ENCODE results near the gene CDC40. TPM values are rescaled to one million over a fixed set of nuclear protein-coding genes. Genes with fewer than 3 reads are reported as not detected.
"Not testable (repeated sequence)": the region's sequence is repeated elsewhere in the genome, so short reads cannot be mapped to it uniquely, and the experiment has no call there.

CDC40 gene
- total RNA-seq, 2 experiments from 2014 or later, result 26.2 to 30.2 TPM

GRCh38 chr6:110214338-110214737, 34.1 kb downstream of the CDC40 start:
- Mint-ChIP-seq H3K27ac (no peak overlapping the region), H3K9me3 (no peaks in the 10 kb centered on the region), H3K27me3 (no peaks in the 10 kb centered on the region), H3K4me3 (no peak overlapping the region), H3K4me1 (ENCODE audit: low read depth) (no peaks in the 10 kb centered on the region), H3K36me3 (peaks cover 43% of the 10 kb centered on the region)
- POLR2A ChIA-PET, result no interaction called here
- DNase-seq, result no peak
- intact Hi-C loops (cut with micrococcal nuclease), result no loop called here
- CTCF ChIA-PET, result no interaction called here

DNA sequence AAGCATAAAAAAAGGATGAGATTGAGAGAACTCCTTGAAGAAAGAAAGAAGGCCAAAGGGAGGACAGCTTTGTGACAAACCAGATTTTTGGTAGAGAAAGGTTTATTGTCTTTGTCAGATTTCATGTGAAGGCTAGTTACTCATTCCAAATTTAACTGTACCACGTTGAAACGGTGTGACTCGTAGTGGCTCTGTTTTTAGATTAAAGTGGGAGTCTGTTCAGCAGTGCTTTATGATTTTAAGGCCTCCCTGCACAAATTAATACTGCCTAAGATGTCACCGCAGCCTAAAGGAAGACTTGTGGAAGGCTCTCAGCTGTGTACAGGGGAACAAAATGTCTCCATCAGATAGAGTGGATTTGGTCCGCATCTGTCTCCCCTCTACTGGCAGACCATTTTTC, 35.9 kb downstream of the CDC40 start:
- CTCF ChIA-PET, result no interaction called here
- Mint-ChIP-seq H3K9me3 (no peaks in the 10 kb centered on the region), H3K27me3 (no peaks in the 10 kb centered on the region), H3K4me3 (no peak overlapping the region), H3K4me1 (ENCODE audit: low read depth) (no peaks in the 10 kb centered on the region), H3K27ac (no peak overlapping the region), H3K36me3 (peaks cover 50% of the 10 kb centered on the region)
- POLR2A ChIA-PET, result no interaction called here
- DNase-seq, result no peak
- intact Hi-C loops (cut with micrococcal nuclease), result no loop called here

DNA sequence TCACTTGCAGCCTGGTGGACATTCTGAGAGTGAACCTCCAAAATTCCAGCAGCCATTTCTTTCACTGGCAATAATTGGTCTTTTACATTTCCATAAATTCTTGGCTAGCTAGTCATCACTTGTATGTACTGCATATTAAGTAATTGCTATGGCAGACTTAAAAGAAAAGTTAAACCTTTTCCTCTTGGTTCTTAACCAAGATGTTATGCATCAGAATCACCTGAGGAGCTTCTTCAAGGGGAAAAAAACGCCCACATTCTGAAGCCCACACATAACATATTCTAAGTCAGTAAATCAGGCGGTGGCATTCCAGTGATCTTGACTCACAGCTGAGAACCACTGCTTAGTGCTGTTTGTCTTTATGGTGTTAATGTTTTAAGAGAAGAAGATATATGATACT, 37.0 kb downstream of the CDC40 start:
- Mint-ChIP-seq H3K4me1 (ENCODE audit: low read depth) (no peaks in the 10 kb centered on the region), H3K4me3 (no peak overlapping the region), H3K27me3 (no peaks in the 10 kb centered on the region), H3K36me3 (peaks cover 45% of the 10 kb centered on the region), H3K9me3 (no peaks in the 10 kb centered on the region), H3K27ac (no peak overlapping the region)
- ChIA-PET CTCF (no interaction called here), POLR2A (no interaction called here)
- no peak for DNase-seq
- intact Hi-C loops (cut with micrococcal nuclease), result no loop called here

DNA sequence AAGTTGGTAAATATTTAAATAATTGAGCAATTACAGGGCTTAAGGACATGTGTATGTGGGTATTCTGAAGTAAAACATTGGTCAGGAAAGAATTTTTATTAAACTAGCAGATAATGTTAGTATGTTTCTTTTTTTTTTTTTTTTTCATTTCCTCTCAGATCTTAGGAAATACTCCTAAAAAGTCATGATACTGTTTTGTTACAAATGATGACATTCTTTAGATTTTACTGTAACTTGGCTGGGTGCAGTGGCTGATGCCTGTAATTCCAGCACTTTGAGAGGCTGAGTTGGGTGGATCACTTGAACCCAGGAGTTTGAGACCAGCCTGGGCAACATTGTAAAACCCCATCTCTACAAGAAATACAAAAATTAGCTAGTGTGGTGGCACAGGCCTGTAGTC, 41.5 kb downstream of the CDC40 start:
- POLR2A ChIA-PET, result no interaction called here
- CTCF ChIA-PET, result no interaction called here
- Mint-ChIP-seq H3K36me3 (peaks cover 33% of the 10 kb centered on the region), H3K9me3 (no peaks in the 10 kb centered on the region), H3K4me1 (ENCODE audit: low read depth) (no peaks in the 10 kb centered on the region), H3K4me3 (no peak overlapping the region), H3K27me3 (no peaks in the 10 kb centered on the region), H3K27ac (no peak overlapping the region)
- DNase-seq, result no peak
- intact Hi-C loops (cut with micrococcal nuclease), result no loop called here

DNA sequence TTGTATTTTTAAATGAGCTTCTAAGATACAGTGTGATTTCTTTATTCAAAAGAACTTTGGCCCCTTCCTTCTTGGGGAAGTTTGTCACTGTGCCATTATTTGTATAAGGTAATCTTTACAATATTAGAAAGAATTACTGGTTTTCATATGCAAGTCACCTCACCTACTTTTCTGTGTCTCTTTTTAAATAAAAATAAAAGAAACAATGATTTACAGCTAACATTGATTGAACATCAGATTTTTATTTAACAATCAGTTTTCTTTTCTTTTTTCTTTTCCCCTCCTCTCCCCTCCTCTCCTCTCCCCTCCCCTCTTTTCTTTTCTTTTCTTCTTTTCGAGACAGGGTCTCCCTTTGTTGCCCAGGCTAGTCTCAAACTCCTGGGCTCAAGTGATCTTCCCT, 46.0 kb downstream of the CDC40 start:
- Mint-ChIP-seq H3K4me1 (ENCODE audit: low read depth) (no peaks in the 10 kb centered on the region), H3K27me3 (no peaks in the 10 kb centered on the region), H3K9me3 (no peaks in the 10 kb centered on the region), H3K36me3 (peaks cover 16% of the 10 kb centered on the region), H3K4me3 (no peak overlapping the region), H3K27ac (no peak overlapping the region)
- ChIA-PET POLR2A (no interaction called here), CTCF (no interaction called here)
- DNase-seq, result no peak
- intact Hi-C loops (cut with micrococcal nuclease), result no loop called here

GRCh38 chr6:110232450-110232849, 52.2 kb downstream of the CDC40 start:
- Mint-ChIP-seq H3K27me3 (no peaks in the 10 kb centered on the region), H3K27ac (no peak overlapping the region), H3K9me3 (no peaks in the 10 kb centered on the region), H3K4me3 (no peak overlapping the region), H3K4me1 (ENCODE audit: low read depth) (peaks cover 12% of the 10 kb centered on the region), H3K36me3 (peaks cover 15% of the 10 kb centered on the region)
- no peak for DNase-seq
- CTCF ChIA-PET, result no interaction called here
- POLR2A ChIA-PET, result no interaction called here
- intact Hi-C loops (cut with micrococcal nuclease), result no loop called here

DNA sequence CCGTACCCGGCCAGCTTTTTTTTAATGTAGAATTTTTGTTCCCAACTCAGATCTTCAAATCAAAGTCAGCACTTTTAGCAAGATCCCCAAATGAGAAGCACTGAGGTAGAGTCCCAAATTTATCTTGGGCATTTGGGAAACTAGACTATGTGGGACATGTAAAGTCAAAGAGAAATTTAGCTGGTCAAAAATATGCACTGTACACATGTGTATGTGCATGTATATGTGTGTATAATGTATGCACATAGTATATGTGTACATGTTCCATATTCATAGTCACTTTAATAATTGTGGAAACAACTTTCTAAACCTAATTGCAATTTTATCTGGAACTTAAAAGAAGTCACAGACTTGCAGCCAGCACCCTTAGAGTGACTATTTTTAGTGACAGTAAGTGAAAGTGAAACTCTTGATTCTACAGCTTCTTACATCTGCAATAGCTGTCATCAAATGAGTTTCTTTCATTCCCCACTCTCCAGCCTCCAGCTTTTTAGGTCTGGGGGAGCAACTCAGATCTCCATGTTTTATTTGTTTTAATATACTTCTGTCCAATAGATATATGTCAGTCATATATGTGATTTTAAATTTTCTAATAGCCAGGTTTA, 53.6 kb downstream of the CDC40 start:
- Mint-ChIP-seq H3K36me3 (peaks cover 15% of the 10 kb centered on the region), H3K27me3 (no peaks in the 10 kb centered on the region), H3K4me1 (ENCODE audit: low read depth) (peaks cover 12% of the 10 kb centered on the region), H3K27ac (no peak overlapping the region), H3K9me3 (no peaks in the 10 kb centered on the region), H3K4me3 (no peak overlapping the region)
- DNase-seq, result no peak
- intact Hi-C loops (cut with micrococcal nuclease), result loop anchor here (2.0 kb wide), 1 partner anchor 55 kb away; the partner anchor contains the start of gene WASF1
- ChIA-PET CTCF (interaction anchor here (0.9 kb wide), 1 partner anchor 55 kb away, joined by 3 read pairs; no protein-coding TSS in a partner anchor), POLR2A (no interaction called here)

DNA sequence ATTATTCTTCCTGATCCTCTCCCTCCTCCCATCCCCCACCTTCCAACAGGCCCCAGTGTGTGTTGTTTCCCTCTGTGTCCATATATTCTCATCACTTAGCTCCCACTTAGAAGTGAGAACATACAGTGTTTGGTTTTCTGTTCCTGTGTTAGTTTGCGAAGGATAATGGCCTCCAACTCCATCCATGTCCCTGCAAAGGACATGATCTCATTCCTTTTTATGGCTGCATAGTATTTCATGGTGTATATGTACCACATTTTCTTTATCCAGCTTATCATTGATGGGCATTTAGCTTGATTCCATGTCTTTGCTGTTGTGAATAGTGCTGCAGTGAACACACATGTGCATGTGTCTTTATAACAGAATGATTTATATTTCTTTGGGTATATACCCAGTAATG, 55.8 kb downstream of the CDC40 start:
- CTCF ChIA-PET; H3K9me3 Mint-ChIP-seq; H3K4me3 Mint-ChIP-seq; POLR2A ChIA-PET; intact Hi-C loops (cut with micrococcal nuclease); DNase-seq; H3K27me3 Mint-ChIP-seq: not testable (repeated sequence)
- Mint-ChIP-seq H3K36me3 (peaks cover 12% of the 10 kb centered on the region), H3K27ac (peak overlapping the region; percentile 29), H3K4me1 (ENCODE audit: low read depth) (peaks cover 12% of the 10 kb centered on the region)

DNA sequence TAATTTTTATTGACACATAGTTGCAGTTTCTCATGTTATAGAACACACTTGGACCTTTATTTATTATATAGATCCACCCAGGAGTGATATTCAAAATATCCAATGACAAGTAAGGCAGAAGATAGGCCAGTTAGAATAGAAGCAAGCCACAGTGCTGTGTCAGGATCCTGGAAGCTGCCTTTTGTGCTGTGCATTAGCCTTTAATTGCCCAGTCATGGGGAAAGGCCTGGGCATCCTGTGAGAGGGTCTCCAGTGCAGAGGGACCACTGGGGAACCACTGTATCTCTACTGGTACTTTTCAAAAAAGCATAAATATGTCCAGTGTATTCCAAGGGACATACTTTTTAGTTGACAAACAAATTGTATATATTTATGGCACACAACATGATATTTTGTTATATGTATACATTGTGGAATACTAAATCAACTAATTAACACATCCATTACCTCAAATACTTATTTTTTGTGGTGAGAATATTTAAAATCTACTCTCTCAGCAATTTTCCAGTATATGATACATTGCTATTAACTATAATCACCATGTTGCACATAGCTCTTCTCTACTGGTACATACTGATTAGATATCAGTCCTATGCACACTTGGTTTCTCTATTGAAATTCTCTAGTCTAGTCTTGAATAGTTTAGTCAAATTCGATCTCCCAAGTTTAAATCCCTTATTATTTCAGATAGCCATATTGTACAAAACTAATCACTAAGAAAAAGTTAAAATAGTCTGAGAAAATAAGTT, 59.5 kb downstream of the CDC40 start:
- no peak for DNase-seq
- ChIA-PET POLR2A (no interaction called here), CTCF (no interaction called here)
- Mint-ChIP-seq H3K27me3 (no peaks in the 10 kb centered on the region), H3K36me3 (peaks cover 14% of the 10 kb centered on the region), H3K4me3 (no peak overlapping the region), H3K9me3 (no peaks in the 10 kb centered on the region), H3K27ac (no peak overlapping the region), H3K4me1 (ENCODE audit: low read depth) (no peaks in the 10 kb centered on the region)
- intact Hi-C loops (cut with micrococcal nuclease), result no loop called here

- H3K27ac Mint-ChIP-seq; H3K4me1 Mint-ChIP-seq (ENCODE audit: low read depth); CTCF ChIA-PET; H3K27me3 Mint-ChIP-seq; H3K4me3 Mint-ChIP-seq; intact Hi-C loops (cut with micrococcal nuclease); H3K9me3 Mint-ChIP-seq; DNase-seq; POLR2A ChIA-PET; H3K36me3 Mint-ChIP-seq: not testable (repeated sequence)
These were observed 64.4 kb downstream of the CDC40 start for GRCh38 chr6:110244621-110245020.

DNA sequence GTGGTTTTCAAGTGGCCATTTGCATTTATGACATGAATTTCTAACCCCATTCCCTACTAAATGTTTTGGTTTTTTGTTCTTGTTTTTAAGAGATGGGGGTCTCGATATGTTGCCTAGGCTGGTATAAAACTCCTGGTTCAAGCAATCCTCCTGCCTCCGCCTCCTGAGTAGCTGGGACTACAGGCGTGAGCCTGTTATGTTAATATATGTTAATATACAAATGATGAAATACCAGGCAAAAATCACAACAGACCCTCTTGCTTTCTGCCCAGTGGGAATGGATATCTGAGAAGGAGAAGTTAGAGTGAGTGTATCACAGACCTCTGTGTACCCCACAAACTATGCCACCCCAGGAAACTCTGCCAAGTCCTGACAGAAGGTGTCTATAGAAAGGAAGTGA, 66.2 kb downstream of the CDC40 start:
- POLR2A ChIA-PET, result no interaction called here
- CTCF ChIA-PET, result no interaction called here
- no peaks in the 10 kb centered on the region for H3K27me3 Mint-ChIP-seq

DNA sequence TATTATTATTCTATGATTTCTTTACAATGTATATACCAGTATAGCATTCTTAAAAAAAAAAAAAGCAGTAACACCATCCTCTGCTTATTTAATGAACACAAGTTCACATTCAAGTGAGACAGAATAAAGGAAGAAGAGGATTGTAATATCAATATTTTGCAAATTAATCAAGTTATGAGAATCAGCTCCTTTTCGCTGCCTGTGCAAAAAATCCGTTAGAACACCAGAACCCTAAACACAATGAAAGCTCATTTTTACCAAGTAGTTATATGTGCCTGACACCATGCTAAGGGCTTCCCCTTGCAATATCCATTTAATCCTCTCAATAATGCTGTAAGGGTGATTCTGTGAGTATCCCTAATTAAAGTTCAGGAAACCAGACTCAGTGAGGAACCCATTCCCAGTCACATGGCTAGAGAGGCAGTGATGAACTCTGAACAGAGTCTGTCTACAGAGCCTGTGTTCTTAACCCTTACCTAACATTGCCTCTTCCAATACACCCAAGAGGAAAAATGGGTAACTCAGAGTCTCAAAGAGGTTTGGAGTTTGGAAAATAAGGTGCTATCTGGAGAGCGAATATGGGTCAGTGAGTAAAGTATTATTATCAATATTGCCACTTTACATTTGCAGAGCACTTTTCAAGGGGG, 66.8 kb downstream of the CDC40 start:
- Mint-ChIP-seq H3K9me3 (peaks cover 5% of the 10 kb centered on the region), H3K4me3 (no peak overlapping the region), H3K36me3 (peaks cover 5% of the 10 kb centered on the region), H3K4me1 (ENCODE audit: low read depth) (no peaks in the 10 kb centered on the region), H3K27ac (no peak overlapping the region), H3K27me3 (no peaks in the 10 kb centered on the region)
- POLR2A ChIA-PET, result no interaction called here
- CTCF ChIA-PET, result no interaction called here
- intact Hi-C loops (cut with micrococcal nuclease), result no loop called here
- DNase-seq, result no peak

More for the DNA sequence above, 66.2 kb downstream of the CDC40 start:
- no peaks in the 10 kb centered on the region for H3K4me1 Mint-ChIP-seq (ENCODE audit: low read depth)
- no peak for DNase-seq
- intact Hi-C loops (cut with micrococcal nuclease), result no loop called here
- peaks cover 3% of the 10 kb centered on the region for H3K9me3 Mint-ChIP-seq
- peaks cover 5% of the 10 kb centered on the region for H3K36me3 Mint-ChIP-seq
- no peak overlapping the region for H3K27ac Mint-ChIP-seq
- H3K4me3 Mint-ChIP-seq, result no peak overlapping the region

- intact Hi-C loops (cut with micrococcal nuclease), result no loop called here
- DNase-seq, result no peak
- H3K9me3 Mint-ChIP-seq, result peaks cover 8% of the 10 kb centered on the region
- H3K27me3 Mint-ChIP-seq, result no peaks in the 10 kb centered on the region
- H3K27ac Mint-ChIP-seq, result no peak overlapping the region
- no peak overlapping the region for H3K4me3 Mint-ChIP-seq
- POLR2A ChIA-PET, result no interaction called here
- CTCF ChIA-PET, result no interaction called here
- H3K4me1 Mint-ChIP-seq (ENCODE audit: low read depth), result no peaks in the 10 kb centered on the region
- H3K36me3 Mint-ChIP-seq, result peaks cover 2% of the 10 kb centered on the region
These were observed 69.8 kb downstream of the CDC40 start for GRCh38 chr6:110250058-110250457.

All from activated CD4-positive, alpha-beta memory T cell treated with anti-CD3 and anti-CD28 coated beads for 36 hours (primary cell).